ENCODE data around the gene LSP1.
A peak's percentile ranks its signal among the peaks of the same experiment; 100 is the strongest.
"Not testable (repeated sequence)": the region's sequence is repeated elsewhere in the genome, so short reads cannot be mapped to it uniquely, and the experiment has no call there.

LSP1 gene

GRCh38 chr11:1882265-1883238 lies 29.7 kb downstream of the LSP1 start:
- peak; percentile 95 for TF ChIP-seq CTCF (IDR thresholded peaks at IDR 0.05; ENCODE audit: borderline replicate concordance, control extremely low read depth, extremely low read depth, insufficient read depth, missing control alignments)
- peak; percentile 93 for DNase-seq (ENCODE audit: low spot score)
- in situ Hi-C loops (cut with MboI; ENCODE audit: low sequenced_read_pairs, unreplicated experiment), result loop anchor here (5.0 kb wide), 1 partner anchor 35 kb away; the partner anchor contains the start of gene TNNT3

GRCh38 chr11:1883346-1884302 lies 30.7 kb downstream of the LSP1 start:
- in situ Hi-C loops (cut with MboI; ENCODE audit: low sequenced_read_pairs, unreplicated experiment), result loop anchor here (5.0 kb wide), 1 partner anchor 34 kb away; the partner anchor contains the start of gene TNNT3
- no peak for TF ChIP-seq CTCF (IDR thresholded peaks at IDR 0.05; ENCODE audit: borderline replicate concordance, control extremely low read depth, extremely low read depth, insufficient read depth, missing control alignments)
- DNase-seq (ENCODE audit: low spot score), result no peak

- DNase-seq (ENCODE audit: low spot score), result no peak
- no peak for TF ChIP-seq CTCF (IDR thresholded peaks at IDR 0.05; ENCODE audit: borderline replicate concordance, control extremely low read depth, extremely low read depth, insufficient read depth, missing control alignments)
- in situ Hi-C loops (cut with MboI; ENCODE audit: low sequenced_read_pairs, unreplicated experiment), result loop anchor here (5.0 kb wide), 1 partner anchor 33 kb away; the partner anchor contains the start of gene TNNT3
These were observed 31.4 kb downstream of the LSP1 start for GRCh38 chr11:1884303-1884700.

GRCh38 chr11:1886551-1886950 lies 33.7 kb downstream of the LSP1 start:
- DNase-seq (ENCODE audit: low spot score); in situ Hi-C loops (cut with MboI; ENCODE audit: low sequenced_read_pairs, unreplicated experiment): not testable (repeated sequence)

GRCh38 chr11:1887451-1888346 lies 34.8 kb downstream of the LSP1 start:
- DNase-seq (ENCODE audit: low spot score), result no peak
- in situ Hi-C loops (cut with MboI; ENCODE audit: low sequenced_read_pairs, unreplicated experiment), result no loop called here
- no peak for TF ChIP-seq CTCF (IDR thresholded peaks at IDR 0.05; ENCODE audit: borderline replicate concordance, control extremely low read depth, extremely low read depth, insufficient read depth, missing control alignments)

- no peak for TF ChIP-seq CTCF (IDR thresholded peaks at IDR 0.05; ENCODE audit: borderline replicate concordance, control extremely low read depth, extremely low read depth, insufficient read depth, missing control alignments)
- in situ Hi-C loops (cut with MboI; ENCODE audit: low sequenced_read_pairs, unreplicated experiment), result no loop called here
- DNase-seq (ENCODE audit: low spot score), result no peak
These were observed 35.5 kb downstream of the LSP1 start for GRCh38 chr11:1888347-1888753.

All from GM13976 (cell line).